Hepatocyte (in vitro differentiated cells): ENCODE results near the gene NETO1. TPM values are rescaled to one million over a fixed set of nuclear protein-coding genes. Genes with fewer than 3 reads are reported as not detected.

Experiments
- DNase-seq: peaks from one replicate; pipeline ENCODE4 v3.0.0-alpha.2; 2016; ENCODE audit warnings: low spot score
- H2AFZ ChIP-seq: fragments of 200-600 bp; sonication (generic); 2 replicates; pipeline ENCODE4 v1.6.0; 2016; ENCODE audit warnings: antibody characterized with exemption, mild to moderate bottlenecking
- H3K27ac ChIP-seq: fragments of 200-600 bp; sonication (generic); 2 replicates; pipeline ENCODE4 v1.5.1; 2016; ENCODE audit warnings: mild to moderate bottlenecking
- H3K27me3 ChIP-seq: fragments of 200-600 bp; sonication (generic); 2 replicates; pipeline ENCODE4 v1.6.1; 2016
- H3K36me3 ChIP-seq: fragments of 200-600 bp; sonication (generic); replicated peaks from 2 replicates; pipeline ENCODE4 v1.5.1; 2016; ENCODE audit warnings: low read depth; ENCODE audit not compliant: insufficient read depth
- H3K4me1 ChIP-seq: fragments of 200-600 bp; sonication (generic); 2 replicates; pipeline ENCODE4 v1.5.1; 2016; ENCODE audit warnings: mild to moderate bottlenecking, moderate library complexity; ENCODE audit not compliant: insufficient read depth
- H3K4me2 ChIP-seq: fragments of 200-600 bp; sonication (generic); 2 replicates; pipeline ENCODE4 v1.6.0; 2016
- H3K4me3 ChIP-seq: fragments of 200-600 bp; sonication (generic); 2 replicates; pipeline ENCODE4 v1.5.1; 2016; ENCODE audit warnings: mild to moderate bottlenecking
- H3K79me2 ChIP-seq: fragments of 200-600 bp; sonication (generic); 2 replicates; pipeline ENCODE4 v1.6.0; 2017; ENCODE audit warnings: mild to moderate bottlenecking
- H3K9me2 ChIP-seq: fragments of 200-600 bp; sonication (generic); replicated peaks from 2 replicates; pipeline ENCODE4 v1.6.0; 2017; ENCODE audit warnings: mild to moderate bottlenecking; ENCODE audit not compliant: insufficient read depth
- H3K9me3 ChIP-seq: fragments of 200-600 bp; sonication (generic); 2 replicates; pipeline ENCODE4 v1.5.1; 2016; ENCODE audit warnings: low read depth, mild to moderate bottlenecking
- H4K20me1 ChIP-seq: fragments of 200-600 bp; sonication (generic); 2 replicates; pipeline ENCODE4 v1.6.0; 2016; ENCODE audit warnings: mild to moderate bottlenecking; ENCODE audit not compliant: insufficient read depth, poor library complexity, severe bottlenecking
- CTCF ChIP-seq: fragments of 200-600 bp; sonication (generic); IDR thresholded peaks from 2 replicates; pipeline ENCODE4 v1.5.1; 2016; ENCODE audit warnings: antibody characterized with exemption, mild to moderate bottlenecking; ENCODE audit not compliant: poor library complexity
- EZH2 ChIP-seq: fragments of 200-600 bp; sonication (generic); IDR thresholded peaks from 2 replicates; pipeline ENCODE4 v1.6.1; 2016; ENCODE audit warnings: antibody characterized with exemption, mild to moderate bottlenecking, borderline replicate concordance
- EZH2phosphoT487 ChIP-seq: fragments of 200-600 bp; sonication (generic); IDR thresholded peaks from one replicate; pipeline ENCODE4 v1.6.1; 2018; ENCODE audit warnings: antibody characterized with exemption, mild to moderate bottlenecking, low read depth, moderate library complexity; ENCODE audit not compliant: unreplicated experiment, severe bottlenecking
- WGBS: methylation state at CpG from one replicate; pipeline ENCODE4 v1.1.6; 2016; ENCODE audit warnings: low lambda C conversion rate; ENCODE audit errors: missing lambda C conversion rate; 5-methylcytosine and 5-hydroxymethylcytosine counted together
- polyA plus RNA-seq: library from polyadenylated mRNA; unstranded; fragments of >200 nt; fragmentation: Nextera tagmentation; extraction: Ambion mirVana; gene quantifications from 2 replicates; pipeline ENCODE4 v1.2.1, GENCODE V29; 2016
- total RNA-seq: library from RNA; depleted of rRNA; stranded (reverse); fragments of >200 nt; gene quantifications from 2 replicates; pipeline ENCODE4 v1.2.3, GENCODE V29; 2014

NETO1 gene
- total and polyA plus RNA-seq, 2 experiments from 2014 or later = not detected

DNA sequence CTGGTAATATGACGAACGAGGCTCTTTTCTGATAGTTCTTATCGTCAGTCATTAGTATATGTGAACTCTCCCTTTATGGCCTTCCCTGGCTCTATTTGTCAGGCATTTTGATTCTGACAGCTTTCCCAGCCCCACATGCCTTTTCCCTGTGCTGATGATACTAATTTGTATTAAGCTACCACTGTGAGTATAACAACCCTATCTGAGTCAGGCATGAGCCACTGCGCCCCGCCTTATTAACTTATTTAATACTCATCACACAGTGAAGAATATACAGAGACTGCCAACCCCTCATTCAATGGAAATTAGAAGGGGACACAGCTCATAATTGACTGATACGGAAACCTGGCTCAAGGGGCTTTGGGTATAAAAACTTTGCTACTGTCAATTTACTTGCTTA, 140.0 kb downstream of the NETO1 start:
- no peaks in the 10 kb centered on the region for H3K9me3 ChIP-seq
- 95% methylated on average over 6 of the region's 6 CpGs for WGBS
- no peak overlapping the region for H2AFZ ChIP-seq
- no peak overlapping the region for H3K4me3 ChIP-seq
- H4K20me1 ChIP-seq = no peaks in the 10 kb centered on the region
- H3K79me2 ChIP-seq = no peaks in the 10 kb centered on the region
- no peaks in the 10 kb centered on the region for H3K4me1 ChIP-seq
- H3K27ac ChIP-seq = no peak overlapping the region
- no peak overlapping the region for H3K4me2 ChIP-seq
- DNase-seq = no peak
- H3K9me2 ChIP-seq = no peaks in the 10 kb centered on the region
- TF ChIP-seq CTCF (no peak), EZH2 (no peak), EZH2phosphoT487 (no peak)
- H3K27me3 ChIP-seq = no peaks in the 10 kb centered on the region
- H3K36me3 ChIP-seq = no peaks in the 10 kb centered on the region

DNA sequence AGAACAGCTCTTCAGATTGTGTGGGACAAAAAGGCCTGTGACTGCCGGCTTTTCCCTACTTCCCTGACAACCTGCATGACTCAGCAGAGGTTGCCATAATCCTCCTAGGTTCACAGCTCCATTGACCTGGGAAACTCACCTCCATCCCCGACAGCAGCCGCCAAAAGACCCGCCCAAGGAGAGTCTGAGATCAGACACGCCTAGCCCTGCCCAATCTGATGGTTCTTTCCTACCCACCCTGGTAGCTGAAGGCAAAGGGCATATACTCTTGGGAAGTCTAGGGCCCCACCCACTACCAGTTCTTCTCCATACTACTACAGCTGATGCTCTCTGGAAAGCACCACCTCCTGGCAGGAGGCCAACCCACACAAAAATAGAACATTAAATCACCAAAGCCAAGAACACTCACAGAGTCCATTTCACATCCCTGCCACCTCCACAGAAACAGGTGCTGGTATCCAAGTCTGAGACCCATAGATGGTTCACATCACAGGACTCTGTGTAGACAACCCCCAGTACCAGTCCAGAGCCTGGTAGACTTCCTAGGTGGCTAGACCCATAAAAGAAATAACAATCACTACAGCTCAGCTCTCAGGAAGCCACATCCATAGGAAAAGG, 140.6 kb downstream of the NETO1 start:
- WGBS = 79% methylated on average over 5 of the region's 5 CpGs
- Histone ChIP-seq H3K9me2 (no peaks in the 10 kb centered on the region), H3K4me1 (no peaks in the 10 kb centered on the region), H3K79me2 (no peaks in the 10 kb centered on the region), H3K9me3 (no peaks in the 10 kb centered on the region), H2AFZ (no peak overlapping the region), H3K36me3 (no peaks in the 10 kb centered on the region), H3K4me3 (no peak overlapping the region), H3K27ac (no peak overlapping the region), H3K4me2 (no peak overlapping the region), H3K27me3 (no peaks in the 10 kb centered on the region), H4K20me1 (no peaks in the 10 kb centered on the region)
- DNase-seq = no peak
- TF ChIP-seq EZH2 (no peak), EZH2phosphoT487 (no peak), CTCF (no peak)

- H3K9me3 ChIP-seq = no peaks in the 10 kb centered on the region
Measured at GRCh38 chr18:72726201-72726600, 141.6 kb downstream of the NETO1 start.

More at GRCh38 chr18:72726201-72726600, 141.6 kb downstream of the NETO1 start:
- Histone ChIP-seq H3K4me1 (no peaks in the 10 kb centered on the region), H3K27ac (no peak overlapping the region), H2AFZ (no peak overlapping the region), H3K4me2 (no peak overlapping the region), H4K20me1 (no peaks in the 10 kb centered on the region), H3K36me3 (no peaks in the 10 kb centered on the region), H3K4me3 (no peak overlapping the region), H3K9me2 (no peaks in the 10 kb centered on the region), H3K27me3 (no peaks in the 10 kb centered on the region), H3K79me2 (no peaks in the 10 kb centered on the region)
- no peak for TF ChIP-seq EZH2
- no peak for TF ChIP-seq CTCF
- no peak for TF ChIP-seq EZH2phosphoT487
- 90% methylated on average over 4 of the region's 4 CpGs for WGBS
- no peak for DNase-seq
